Measurements from ENCODE around the gene LRRC4B. TPM values are rescaled to one million over a fixed set of nuclear protein-coding genes. Genes with fewer than 3 reads are reported as not detected.
"Not testable (repeated sequence)": the region's sequence is repeated elsewhere in the genome, so short reads cannot be mapped to it uniquely, and the experiment has no call there.

LRRC4B gene
- total RNA-seq, 1 donor from 2014 or later, result 9.3 TPM

DNA sequence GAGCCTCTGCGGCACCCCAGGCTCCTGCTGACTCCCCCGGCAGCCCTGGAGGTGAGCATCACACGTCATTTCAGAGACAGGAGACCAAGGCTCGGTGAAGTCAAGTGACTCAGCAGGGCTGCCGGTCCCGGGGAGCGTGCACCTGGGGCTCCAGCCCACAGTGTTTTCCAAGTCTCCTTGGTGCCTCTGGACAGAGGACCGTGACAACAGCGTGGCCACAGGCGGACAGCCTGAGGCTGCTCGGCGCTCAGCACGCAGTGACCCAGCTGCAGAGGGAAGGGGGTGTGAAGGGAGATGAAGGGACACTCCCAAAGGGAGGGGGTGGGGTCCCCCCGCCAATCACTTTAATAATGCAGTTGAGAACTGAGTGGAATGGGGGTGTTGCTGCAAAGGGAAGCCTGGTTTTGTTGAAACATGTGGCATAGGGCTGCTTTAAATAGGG lies 37.0 kb downstream of the LRRC4B start:
- DNase-seq (ENCODE audit: low read depth), result no peak
- no peaks in the 10 kb centered on the region for H3K27me3 ChIP-seq (ENCODE audit: control insufficient read depth, insufficient read depth, low read length)
- no peaks in the 10 kb centered on the region for H3K36me3 ChIP-seq (ENCODE audit: control insufficient read depth, insufficient read depth, low read length)
- TF ChIP-seq, protein P1, sequence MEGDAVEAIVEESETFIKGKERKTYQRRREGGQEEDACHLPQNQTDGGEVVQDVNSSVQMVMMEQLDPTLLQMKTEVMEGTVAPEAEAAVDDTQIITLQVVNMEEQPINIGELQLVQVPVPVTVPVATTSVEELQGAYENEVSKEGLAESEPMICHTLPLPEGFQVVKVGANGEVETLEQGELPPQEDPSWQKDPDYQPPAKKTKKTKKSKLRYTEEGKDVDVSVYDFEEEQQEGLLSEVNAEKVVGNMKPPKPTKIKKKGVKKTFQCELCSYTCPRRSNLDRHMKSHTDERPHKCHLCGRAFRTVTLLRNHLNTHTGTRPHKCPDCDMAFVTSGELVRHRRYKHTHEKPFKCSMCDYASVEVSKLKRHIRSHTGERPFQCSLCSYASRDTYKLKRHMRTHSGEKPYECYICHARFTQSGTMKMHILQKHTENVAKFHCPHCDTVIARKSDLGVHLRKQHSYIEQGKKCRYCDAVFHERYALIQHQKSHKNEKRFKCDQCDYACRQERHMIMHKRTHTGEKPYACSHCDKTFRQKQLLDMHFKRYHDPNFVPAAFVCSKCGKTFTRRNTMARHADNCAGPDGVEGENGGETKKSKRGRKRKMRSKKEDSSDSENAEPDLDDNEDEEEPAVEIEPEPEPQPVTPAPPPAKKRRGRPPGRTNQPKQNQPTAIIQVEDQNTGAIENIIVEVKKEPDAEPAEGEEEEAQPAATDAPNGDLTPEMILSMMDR (IDR thresholded peaks at IDR 0.05; ENCODE audit: insufficient read depth, low read length, poor library complexity, severe bottlenecking), result no peak
- H3K4me3 ChIP-seq (ENCODE audit: low read depth, low read length), result no peak overlapping the region

GRCh38 chr19:50528052-50528451 lies 40.2 kb downstream of the LRRC4B start:
- not testable (repeated sequence) for DNase-seq (ENCODE audit: low read depth); H3K27me3 ChIP-seq (ENCODE audit: control insufficient read depth, insufficient read depth, low read length); H3K36me3 ChIP-seq (ENCODE audit: control insufficient read depth, insufficient read depth, low read length); H3K4me3 ChIP-seq (ENCODE audit: low read depth, low read length)

- no peaks in the 10 kb centered on the region for H3K36me3 ChIP-seq (ENCODE audit: control insufficient read depth, insufficient read depth, low read length)
- TF ChIP-seq, protein P1 (IDR thresholded peaks at IDR 0.05; ENCODE audit: insufficient read depth, low read length, poor library complexity, severe bottlenecking), result no peak
- DNase-seq (ENCODE audit: low read depth), result no peak
- no peaks in the 10 kb centered on the region for H3K27me3 ChIP-seq (ENCODE audit: control insufficient read depth, insufficient read depth, low read length)
- H3K4me3 ChIP-seq (ENCODE audit: low read depth, low read length), result no peak overlapping the region
Observed at GRCh38 chr19:50522881-50523280, 45.4 kb downstream of the LRRC4B start.

DNA sequence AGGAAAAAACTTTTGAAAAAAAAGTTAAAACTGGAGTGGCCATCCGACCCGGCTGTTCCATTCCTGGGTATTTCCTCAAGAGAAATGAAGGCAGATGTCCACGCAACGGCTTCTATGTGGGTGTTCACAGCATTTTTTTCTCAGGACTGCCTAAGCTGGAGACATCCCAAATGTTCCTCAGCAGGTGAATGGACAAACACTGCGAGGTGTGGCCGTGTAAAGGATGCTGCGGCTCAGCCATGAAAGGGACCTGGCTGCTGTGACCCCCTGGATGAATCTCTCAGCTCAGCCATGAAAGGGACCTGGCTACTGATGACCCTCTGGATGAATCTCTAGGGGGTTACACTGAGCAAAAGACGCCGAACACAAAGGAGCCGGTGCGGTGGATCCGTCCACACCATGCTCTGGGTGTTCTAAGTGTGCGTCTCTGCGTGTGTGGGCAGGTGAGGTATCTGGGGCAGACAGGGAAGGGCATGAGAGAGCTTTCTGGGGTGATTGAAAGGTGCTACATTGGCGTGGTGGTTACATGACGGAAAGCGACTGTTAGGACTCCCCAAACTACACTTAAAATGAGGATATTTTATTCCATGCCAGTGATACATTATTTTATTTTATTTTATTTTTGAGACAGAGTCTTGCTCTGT lies 47.3 kb downstream of the LRRC4B start:
- TF ChIP-seq, protein P1 (IDR thresholded peaks at IDR 0.05; ENCODE audit: insufficient read depth, low read length, poor library complexity, severe bottlenecking), result no peak
- Histone ChIP-seq H3K27me3 (ENCODE audit: control insufficient read depth, insufficient read depth, low read length) (no peaks in the 10 kb centered on the region), H3K36me3 (ENCODE audit: control insufficient read depth, insufficient read depth, low read length) (no peaks in the 10 kb centered on the region), H3K4me3 (ENCODE audit: low read depth, low read length) (no peak overlapping the region)
- DNase-seq (ENCODE audit: low read depth), result no peak

GRCh38 chr19:50519006-50519575 lies 49.1 kb downstream of the LRRC4B start:
- Histone ChIP-seq H3K27me3 (ENCODE audit: control insufficient read depth, insufficient read depth, low read length) (peaks cover 3% of the 10 kb centered on the region), H3K36me3 (ENCODE audit: control insufficient read depth, insufficient read depth, low read length) (no peaks in the 10 kb centered on the region), H3K4me3 (ENCODE audit: low read depth, low read length) (no peak overlapping the region)
- no peak for DNase-seq (ENCODE audit: low read depth)
- TF ChIP-seq, protein P1 (IDR thresholded peaks at IDR 0.05; ENCODE audit: insufficient read depth, low read length, poor library complexity, severe bottlenecking), result no peak

GRCh38 chr19:50518091-50519005 lies 49.9 kb downstream of the LRRC4B start:
- TF ChIP-seq, protein P1 (IDR thresholded peaks at IDR 0.05; ENCODE audit: insufficient read depth, low read length, poor library complexity, severe bottlenecking), result no peak
- H3K4me3 ChIP-seq (ENCODE audit: low read depth, low read length), result no peak overlapping the region
- no peaks in the 10 kb centered on the region for H3K36me3 ChIP-seq (ENCODE audit: control insufficient read depth, insufficient read depth, low read length)
- DNase-seq (ENCODE audit: low read depth), result no peak
- peaks cover 9% of the 10 kb centered on the region for H3K27me3 ChIP-seq (ENCODE audit: control insufficient read depth, insufficient read depth, low read length)
